ENCODE results near the gene RAB11FIP4. TPM values are rescaled to one million over a fixed set of nuclear protein-coding genes. Genes with fewer than 3 reads are reported as not detected.

Gene RAB11FIP4
- total and polyA plus RNA-seq, 9 of the 15 experiments (the other 6 are each of a cell fraction or from before 2014, with no cell fraction given), result 0.62 to 16.6 (median 8.9) TPM

DNA sequence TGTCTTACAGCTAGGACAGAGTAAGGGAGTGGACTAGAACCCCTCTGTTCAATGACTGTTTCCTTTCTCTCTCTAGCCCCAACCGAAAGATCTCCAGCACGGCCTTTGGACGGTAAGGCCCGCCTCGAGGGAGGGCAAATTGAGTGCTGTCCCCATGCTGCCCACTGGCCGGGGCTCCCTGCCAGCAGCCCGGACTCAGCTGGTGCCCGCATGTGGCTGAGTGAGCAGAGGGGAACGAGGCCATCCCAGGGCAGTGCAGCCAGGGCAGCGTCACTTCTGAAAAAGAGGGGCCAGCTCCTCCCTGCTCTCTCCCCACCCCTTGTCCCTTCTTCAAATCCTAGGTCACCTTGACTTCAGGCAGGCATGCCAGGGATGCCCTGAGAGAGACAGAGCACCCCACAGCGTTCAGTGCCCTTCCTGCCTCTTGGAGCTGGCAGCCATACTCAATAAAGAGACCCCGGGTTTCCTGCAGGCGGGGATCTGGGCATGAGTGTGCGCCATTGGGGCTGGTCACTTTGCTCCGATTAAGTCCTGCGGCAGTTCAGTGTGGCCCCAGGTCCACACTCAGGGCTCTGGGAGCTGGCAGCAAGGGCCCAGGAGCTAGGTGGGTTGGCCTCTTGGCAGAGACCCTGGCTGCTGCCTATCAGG lies 130.9 kb downstream of the RAB11FIP4 start:
- Histone ChIP-seq H3K4me3 (no peak overlapping the region), H3K9me3 (replicated peaks; ENCODE audit: control insufficient read depth, insufficient read depth, low read depth, low read length) (no peaks in the 10 kb centered on the region), H3K79me2 (ENCODE audit: control insufficient read depth, insufficient read depth, low read length) (no peaks in the 10 kb centered on the region), H4K20me1 (replicated peaks; ENCODE audit: control insufficient read depth, insufficient read depth, low read length) (peaks cover 14% of the 10 kb centered on the region), H2AFZ (ENCODE audit: low read depth, low read length) (no peak overlapping the region), H3K4me1 (replicated peaks in 1 of 2; ENCODE audit: control insufficient read depth in 2 of 2, insufficient read depth in 2 of 2, low read length in 2 of 2) (peaks cover 1 to 19% of the 10 kb centered on the region in 2 experiments; a peak in 2 of 5 replicates), H3K27ac (ENCODE audit: extremely low read depth, low read depth, low read length) (no peak overlapping the region), H3K9me1 (ENCODE audit: control insufficient read depth, insufficient read depth, low read length) (no peaks in the 10 kb centered on the region), H3K4me2 (ENCODE audit: insufficient read depth, low read length) (no peak overlapping the region), H3K27me3 (ENCODE audit: control insufficient read depth in 2 of 2, insufficient read depth in 2 of 2, low read length in 2 of 2) (no peaks in the 10 kb centered on the region), H3K9ac (ENCODE audit: insufficient read depth in 1 of 2, low read depth in 2 of 2, low read length in 2 of 2) (no peak overlapping the region), H3K36me3 (ENCODE audit: control insufficient read depth, insufficient read depth, low read length) (0 out of 3 replicates have a peak, but pooled peaks cover 5% of the 10 kb centered on the region)
- in situ Hi-C loops (cut with MboI) (no loop called here), intact Hi-C loops (cut with micrococcal nuclease) (no loop called here)
- WGBS (ENCODE audit: insufficient coverage, low coverage, missing lambda C conversion rate), result 61% methylated on average over 7 of the region's 16 CpGs
- no peak for DNase-seq (ENCODE audit: extremely low read depth in 1 of 4, low spot score in 3 of 4)
- POLR2A ChIA-PET, result interaction anchor here (0.6 to 1.7 kb wide), 8 partner anchors 13 to 382 kb away, joined by 3 to 5 read pairs (median 4); no protein-coding TSS in a partner anchor
- CTCF ChIA-PET (ENCODE audit: low intra/inter-chr PET ratio), result interaction anchor here (1.1 kb wide), 1 partner anchor 85 kb away, joined by 4 read pairs; no protein-coding TSS in a partner anchor
- ATAC-seq, result no peak
- BruUV-seq (replicated peaks), result no TSS peak
- FAIRE-seq, result no peak
- TF ChIP-seq DPF2 (IDR thresholded peaks at IDR 0.05) (no peak), ZNF197 (CRISPR knock-in tag; IDR thresholded peaks at IDR 0.05; ENCODE audit: low read depth) (no peak), SMAD2 (IDR thresholded peaks at IDR 0.05; ENCODE audit: low read depth, low read length) (no peak), ZNF354B (CRISPR knock-in tag; IDR thresholded peaks at IDR 0.05) (no peak), E2F3 (CRISPR knock-in tag; IDR thresholded peaks at IDR 0.05) (no peak), KDM5B (IDR thresholded peaks at IDR 0.05; ENCODE audit: insufficient replicate concordance, low read depth, low read length) (no peak), CBX2 (IDR thresholded peaks at IDR 0.05; ENCODE audit: insufficient read depth, low read length, poor library complexity, severe bottlenecking) (no peak), FOXK1 (CRISPR knock-in tag; IDR thresholded peaks at IDR 0.05; ENCODE audit: borderline replicate concordance) (no peak), ZNF586 (CRISPR knock-in tag; conservative IDR thresholded peaks at IDR 0.05) (no peak), ZNF766 (CRISPR knock-in tag; conservative IDR thresholded peaks at IDR 0.05) (no peak)
- TF ChIP-seq, protein P1, sequence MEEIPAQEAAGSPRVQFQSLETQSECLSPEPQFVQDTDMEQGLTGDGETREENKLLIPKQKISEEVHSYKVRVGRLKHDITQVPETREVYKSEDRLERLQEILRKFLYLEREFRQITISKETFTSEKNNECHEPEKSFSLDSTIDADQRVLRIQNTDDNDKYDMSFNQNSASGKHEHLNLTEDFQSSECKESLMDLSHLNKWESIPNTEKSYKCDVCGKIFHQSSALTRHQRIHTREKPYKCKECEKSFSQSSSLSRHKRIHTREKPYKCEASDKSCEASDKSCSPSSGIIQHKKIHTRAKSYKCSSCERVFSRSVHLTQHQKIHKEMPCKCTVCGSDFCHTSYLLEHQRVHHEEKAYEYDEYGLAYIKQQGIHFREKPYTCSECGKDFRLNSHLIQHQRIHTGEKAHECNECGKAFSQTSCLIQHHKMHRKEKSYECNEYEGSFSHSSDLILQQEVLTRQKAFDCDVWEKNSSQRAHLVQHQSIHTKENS (CRISPR knock-in tag; IDR thresholded peaks at IDR 0.05), result no peak
- TF ChIP-seq, protein P2, sequence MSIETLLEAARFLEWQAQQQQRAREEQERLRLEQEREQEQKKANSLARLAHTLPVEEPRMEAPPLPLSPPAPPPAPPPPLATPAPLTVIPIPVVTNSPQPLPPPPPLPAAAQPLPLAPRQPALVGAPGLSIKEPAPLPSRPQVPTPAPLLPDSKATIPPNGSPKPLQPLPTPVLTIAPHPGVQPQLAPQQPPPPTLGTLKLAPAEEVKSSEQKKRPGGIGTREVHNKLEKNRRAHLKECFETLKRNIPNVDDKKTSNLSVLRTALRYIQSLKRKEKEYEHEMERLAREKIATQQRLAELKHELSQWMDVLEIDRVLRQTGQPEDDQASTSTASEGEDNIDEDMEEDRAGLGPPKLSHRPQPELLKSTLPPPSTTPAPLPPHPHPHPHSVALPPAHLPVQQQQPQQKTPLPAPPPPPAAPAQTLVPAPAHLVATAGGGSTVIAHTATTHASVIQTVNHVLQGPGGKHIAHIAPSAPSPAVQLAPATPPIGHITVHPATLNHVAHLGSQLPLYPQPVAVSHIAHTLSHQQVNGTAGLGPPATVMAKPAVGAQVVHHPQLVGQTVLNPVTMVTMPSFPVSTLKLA (conservative IDR thresholded peaks at IDR 0.05), result no peak
- TF ChIP-seq, protein P3, sequence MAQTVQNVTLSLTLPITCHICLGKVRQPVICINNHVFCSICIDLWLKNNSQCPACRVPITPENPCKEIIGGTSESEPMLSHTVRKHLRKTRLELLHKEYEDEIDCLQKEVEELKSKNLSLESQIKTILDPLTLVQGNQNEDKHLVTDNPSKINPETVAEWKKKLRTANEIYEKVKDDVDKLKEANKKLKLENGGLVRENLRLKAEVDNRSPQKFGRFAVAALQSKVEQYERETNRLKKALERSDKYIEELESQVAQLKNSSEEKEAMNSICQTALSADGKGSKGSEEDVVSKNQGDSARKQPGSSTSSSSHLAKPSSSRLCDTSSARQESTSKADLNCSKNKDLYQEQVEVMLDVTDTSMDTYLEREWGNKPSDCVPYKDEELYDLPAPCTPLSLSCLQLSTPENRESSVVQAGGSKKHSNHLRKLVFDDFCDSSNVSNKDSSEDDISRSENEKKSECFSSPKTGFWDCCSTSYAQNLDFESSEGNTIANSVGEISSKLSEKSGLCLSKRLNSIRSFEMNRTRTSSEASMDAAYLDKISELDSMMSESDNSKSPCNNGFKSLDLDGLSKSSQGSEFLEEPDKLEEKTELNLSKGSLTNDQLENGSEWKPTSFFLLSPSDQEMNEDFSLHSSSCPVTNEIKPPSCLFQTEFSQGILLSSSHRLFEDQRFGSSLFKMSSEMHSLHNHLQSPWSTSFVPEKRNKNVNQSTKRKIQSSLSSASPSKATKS (CRISPR knock-in tag; IDR thresholded peaks at IDR 0.05), result no peak
- TF ChIP-seq, protein P4, sequence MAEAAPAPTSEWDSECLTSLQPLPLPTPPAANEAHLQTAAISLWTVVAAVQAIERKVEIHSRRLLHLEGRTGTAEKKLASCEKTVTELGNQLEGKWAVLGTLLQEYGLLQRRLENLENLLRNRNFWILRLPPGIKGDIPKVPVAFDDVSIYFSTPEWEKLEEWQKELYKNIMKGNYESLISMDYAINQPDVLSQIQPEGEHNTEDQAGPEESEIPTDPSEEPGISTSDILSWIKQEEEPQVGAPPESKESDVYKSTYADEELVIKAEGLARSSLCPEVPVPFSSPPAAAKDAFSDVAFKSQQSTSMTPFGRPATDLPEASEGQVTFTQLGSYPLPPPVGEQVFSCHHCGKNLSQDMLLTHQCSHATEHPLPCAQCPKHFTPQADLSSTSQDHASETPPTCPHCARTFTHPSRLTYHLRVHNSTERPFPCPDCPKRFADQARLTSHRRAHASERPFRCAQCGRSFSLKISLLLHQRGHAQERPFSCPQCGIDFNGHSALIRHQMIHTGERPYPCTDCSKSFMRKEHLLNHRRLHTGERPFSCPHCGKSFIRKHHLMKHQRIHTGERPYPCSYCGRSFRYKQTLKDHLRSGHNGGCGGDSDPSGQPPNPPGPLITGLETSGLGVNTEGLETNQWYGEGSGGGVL (CRISPR knock-in tag; IDR thresholded peaks at IDR 0.05), result no peak
- TF ChIP-seq, protein P5, sequence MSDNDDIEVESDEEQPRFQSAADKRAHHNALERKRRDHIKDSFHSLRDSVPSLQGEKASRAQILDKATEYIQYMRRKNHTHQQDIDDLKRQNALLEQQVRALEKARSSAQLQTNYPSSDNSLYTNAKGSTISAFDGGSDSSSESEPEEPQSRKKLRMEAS (CRISPR knock-in tag; IDR thresholded peaks at IDR 0.05), result no peak

Data from K562 (cell line).